HG03442 (cell line): ENCODE measurements around the gene TOP3B.

ENCODE experiments used
- ATAC-seq: cut with Tn5 transposase; IDR thresholded peaks from one replicate; pipeline ENCODE4 v1.9.1; 2021; ENCODE audit warnings: mild to moderate bottlenecking, moderate library complexity; ENCODE audit not compliant: unreplicated experiment

Gene TOP3B

GRCh38 chr22:21963286-21963685 lies 19.3 kb downstream of the TOP3B start:
- ATAC-seq: no peak

- ATAC-seq: no peak
Measured at GRCh38 chr22:21962655-21962949, 20.0 kb downstream of the TOP3B start.

GRCh38 chr22:21961886-21962654 lies 20.5 kb downstream of the TOP3B start:
- ATAC-seq: no peak

GRCh38 chr22:21961127-21961867 lies 21.3 kb downstream of the TOP3B start:
- ATAC-seq: no peak

GRCh38 chr22:21960200-21961126 lies 22.1 kb downstream of the TOP3B start:
- no peak for ATAC-seq

- ATAC-seq: no peak
Measured at GRCh38 chr22:21959274-21960074, 23.1 kb downstream of the TOP3B start.

- no peak for ATAC-seq
Measured at GRCh38 chr22:21958360-21959273, 24.0 kb downstream of the TOP3B start.

GRCh38 chr22:21952586-21953571 lies 29.7 kb downstream of the TOP3B start, which contains the start of gene PPM1F:
TSS of gene PPM1F (minus strand) at chr22:21952848. CDS start at chr22:21946048, 6,800 bp downstream.
- peak; percentile 68 for ATAC-seq

GRCh38 chr22:21951931-21952465 lies 30.6 kb downstream of the TOP3B start:
- ATAC-seq: no peak

GRCh38 chr22:21951062-21951461 lies 31.5 kb downstream of the TOP3B start:
- ATAC-seq: no peak

- no peak for ATAC-seq
Measured at GRCh38 chr22:21949948-21950347, 32.6 kb downstream of the TOP3B start.

GRCh38 chr22:21949569-21949918 lies 33.0 kb downstream of the TOP3B start:
- ATAC-seq: no peak

- ATAC-seq: no peak
Measured at GRCh38 chr22:21948824-21949568, 33.6 kb downstream of the TOP3B start.

- no peak for ATAC-seq
Measured at GRCh38 chr22:21948390-21948789, 34.2 kb downstream of the TOP3B start.

- ATAC-seq: no peak
Measured at GRCh38 chr22:21947040-21948014, 35.3 kb downstream of the TOP3B start.

- ATAC-seq: no peak
Measured at GRCh38 chr22:21946262-21946925, 36.2 kb downstream of the TOP3B start.
